B cell (primary cell): ENCODE measurements around the gene KCNH8. TPM values are rescaled to one million over a fixed set of nuclear protein-coding genes. Genes with fewer than 3 reads are reported as not detected.

Source experiments
- ATAC-seq: fragments of 200-7000 bp; cut with Tn5 transposase; one replicate; pipeline ENCODE4 v1.10.0; 2021; ENCODE audit warnings: low read depth, mild to moderate bottlenecking, moderate number of reproducible peaks, moderate library complexity
- CTCF ChIA-PET: fragments of 350-600 bp; sonication (Branson Sonifier 250); formaldehyde crosslinking; loops from one replicate; lab custom pipeline; 2021; ENCODE audit warnings: antibody characterized with exemption, inconsistent platforms; lab: Charles Lee
- POLR2A ChIA-PET: fragments of 350-600 bp; sonication (Branson Sonifier 250); formaldehyde crosslinking; loops from one replicate; lab custom pipeline; 2021; ENCODE audit warnings: antibody characterized with exemption; lab: Charles Lee
- DNase-seq: peaks from one replicate; pipeline ENCODE4 v3.0.0; 2013
- H2AFZ ChIP-seq: 2 replicates; pipeline ENCODE4 v1.6.1; 2012; ENCODE audit warnings: mild to moderate bottlenecking, low read depth, low read length; ENCODE audit not compliant: insufficient read depth, poor library complexity, severe bottlenecking
- H3K27ac ChIP-seq, 2 donors: 1 replicate in 1 of 2; 2 replicates in 1 of 2; pipeline ENCODE4 v1.5.1; 2012 to 2013; ENCODE audit warnings: low read length in 2 of 2, mild to moderate bottlenecking in 2 of 2, moderate library complexity in 1 of 2
- H3K27me3 ChIP-seq, 4 experiments: fragments of 200-600 bp in 1 of 4; sonication (generic) in 1 of 4; replicated peaks in 1 of 4; 1 replicate in 2 of 4; 2 replicates in 2 of 4; pipeline versions ENCODE4 v1.6.1 to v1.7.0; 2013 to 2016; ENCODE audit warnings: low read length in 3 of 4, mild to moderate bottlenecking in 2 of 4, mixed read lengths in 1 of 4, moderate library complexity in 1 of 4; ENCODE audit not compliant: insufficient read depth in 4 of 4, control insufficient read depth in 3 of 4; ENCODE audit errors: control extremely low read depth in 1 of 4
- H3K36me3 ChIP-seq, 2 experiments: replicated peaks in 1 of 2; 1 replicate in 1 of 2; 2 replicates in 1 of 2; pipeline versions ENCODE4 v1.6.1 to v1.7.1; 2013; ENCODE audit warnings: low read length in 1 of 2; ENCODE audit not compliant: insufficient read depth in 2 of 2, control insufficient read depth in 1 of 2; ENCODE audit errors: control extremely low read depth in 1 of 2, extremely low read depth in 1 of 2
- H3K4me1 ChIP-seq, 2 donors: fragments of 200-600 bp in 1 of 2; sonication (generic) in 1 of 2; 1 replicate in 1 of 2; 2 replicates in 1 of 2; pipeline versions ENCODE4 v1.5.1 to v1.6.1; 2013 to 2017; ENCODE audit warnings: low read length in 2 of 2; ENCODE audit not compliant: control insufficient read depth in 2 of 2, insufficient read depth in 2 of 2
- H3K4me2 ChIP-seq: replicated peaks from 2 replicates; pipeline ENCODE3; 2012; ENCODE audit warnings: mild to moderate bottlenecking, low read depth, low read length; ENCODE audit not compliant: poor library complexity, severe bottlenecking
- H3K4me3 ChIP-seq, 5 experiments: fragments of 200-600 bp in 1 of 5; sonication (generic) in 1 of 5; 1 replicate in 3 of 5; 2 replicates in 2 of 5; pipeline versions ENCODE4 v1.5.1 to v1.7.0; 2011 to 2016; ENCODE audit warnings: low read length in 4 of 5, mild to moderate bottlenecking in 4 of 5, low read depth in 2 of 5, control low read depth in 1 of 5, moderate library complexity in 1 of 5; ENCODE audit not compliant: insufficient read depth in 1 of 5; ENCODE audit errors: control extremely low read depth in 1 of 5, extremely low read depth in 1 of 5
- H3K79me2 ChIP-seq: fragments of 200-600 bp; sonication (generic); one replicate; pipeline ENCODE4 v1.6.0; 2016; ENCODE audit warnings: low read length; ENCODE audit not compliant: control insufficient read depth, insufficient read depth
- H3K9ac ChIP-seq: fragments of 200-600 bp; sonication (generic); 2 replicates; pipeline ENCODE4 v1.6.1; 2017; ENCODE audit warnings: mild to moderate bottlenecking, low read length, moderate library complexity
- H3K9me3 ChIP-seq, 3 donors: one replicate each; pipeline versions ENCODE4 v1.6.1 to v1.7.1; 2013; ENCODE audit warnings: low read length in 2 of 3; ENCODE audit not compliant: control insufficient read depth in 2 of 3, insufficient read depth in 1 of 3; ENCODE audit errors: control extremely low read depth in 1 of 3
- H4K20me1 ChIP-seq: 2 replicates; pipeline ENCODE4 v1.6.0; 2012; ENCODE audit warnings: mild to moderate bottlenecking, low read length; ENCODE audit not compliant: insufficient read depth, control insufficient read depth, poor library complexity, severe bottlenecking
- H3K27ac Mint-ChIP-seq: one replicate; pipeline ENCODE4 v1.8.0; 2021; ENCODE audit warnings: mixed read lengths
- H3K27me3 Mint-ChIP-seq: one replicate; pipeline ENCODE4 v1.8.0; 2021; ENCODE audit warnings: mixed read lengths
- H3K4me1 Mint-ChIP-seq: one replicate; pipeline ENCODE4 v1.8.0; 2021; ENCODE audit warnings: mixed read lengths
- H3K4me3 Mint-ChIP-seq: one replicate; pipeline ENCODE4 v1.8.0; 2021; ENCODE audit warnings: mixed read lengths
- H3K9me3 Mint-ChIP-seq: one replicate; pipeline ENCODE4 v1.8.0; 2022; ENCODE audit warnings: mixed read lengths; ENCODE audit not compliant: insufficient read depth
- EZH2 ChIP-seq: IDR thresholded peaks from 2 replicates; pipeline ENCODE4 v1.6.1; 2012; ENCODE audit warnings: borderline replicate concordance, low read depth, mild to moderate bottlenecking, moderate library complexity, low read length; ENCODE audit not compliant: insufficient read depth, poor library complexity, severe bottlenecking
- WGBS: methylation state at CpG from one replicate; pipeline ENCODE4 v1.1.5; 2013; ENCODE audit warnings: missing lambda C conversion rate; ENCODE audit not compliant: insufficient coverage; 5-methylcytosine and 5-hydroxymethylcytosine counted together
- intact Hi-C: fragments of 100-400 bp; cut with micrococcal nuclease; formaldehyde crosslinking; loops from one replicate; pipeline ENCODE4 v1.10.0; 2022
- polyA plus RNA-seq: library from polyadenylated mRNA; depleted of rRNA; stranded (reverse); fragments of >200 nt; gene quantifications from 2 replicates; pipeline ENCODE4 v1.2.3, GENCODE V29; 2012
- small RNA-seq: library from RNA; depleted of rRNA; stranded (forward); fragments of <200 nt; gene quantifications from one replicate; pipeline ENCODE3, GENCODE V24; 2012; ENCODE audit warnings: low replicate concordance, low read depth; ENCODE audit not compliant: insufficient read length
- total RNA-seq, 2 donors: library from RNA; stranded (reverse); fragments of 120-200 nt in 1 of 2; gene quantifications; 1 replicate in 1 of 2; 2 replicates in 1 of 2; pipeline versions ENCODE4 v1.2.3 to v1.2.4, GENCODE V29; 2013 to 2022
- TF ChIP-seq, protein P1 (sequence below): fragments of 200-600 bp; IDR thresholded peaks from one replicate; pipeline ENCODE4 v1.8.0; 2022; ENCODE audit warnings: antibody characterized with exemption, mild to moderate bottlenecking

Gene KCNH8
- total and polyA plus RNA-seq, 2 donors (not counting 1 experiment from before 2014, with no cell fraction given) = 4.0 to 12.7 TPM

DNA sequence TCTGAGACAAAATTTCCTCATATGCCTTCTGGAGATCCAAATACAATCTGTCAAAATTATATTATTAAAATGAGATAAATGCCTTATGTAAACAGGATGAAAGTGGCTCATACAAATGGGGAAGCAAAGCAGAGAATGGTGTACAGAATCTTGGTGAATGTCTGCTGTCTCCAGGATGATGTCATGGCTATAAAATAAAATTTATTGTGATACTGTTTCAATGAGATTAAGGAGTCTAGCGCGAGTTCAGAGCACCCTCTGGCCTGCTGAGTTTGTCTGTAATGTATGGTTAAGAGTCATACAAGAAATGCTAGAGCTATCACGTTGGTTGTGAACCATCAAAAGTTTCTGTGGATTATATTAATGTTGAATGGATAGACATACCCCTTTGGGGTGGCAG lies 426.0 kb downstream of the KCNH8 start:
- Histone ChIP-seq H3K79me2 (no peaks in the 10 kb centered on the region), H3K4me3 (no peak overlapping the region), H3K27ac (no peak overlapping the region), H3K36me3 (no peaks in the 10 kb centered on the region), H3K4me2 (no peak overlapping the region), H3K4me1 (no peaks in the 10 kb centered on the region), H4K20me1 (no peaks in the 10 kb centered on the region), H3K27me3 (peaks cover 0 to 2% (median 0%) of the 10 kb centered on the region in 4 experiments), H3K9me3 (peaks cover 0 to 5% (median 1%) of the 10 kb centered on the region in 3 donors), H3K9ac (no peak overlapping the region), H2AFZ (no peak overlapping the region)
- Mint-ChIP-seq H3K27ac (no peak overlapping the region), H3K4me1 (no peaks in the 10 kb centered on the region), H3K4me3 (no peak overlapping the region), H3K9me3 (no peaks in the 10 kb centered on the region), H3K27me3 (no peaks in the 10 kb centered on the region)
- ATAC-seq (no peak), DNase-seq (no peak)
- TF ChIP-seq EZH2 = no peak
- TF ChIP-seq, protein P1, sequence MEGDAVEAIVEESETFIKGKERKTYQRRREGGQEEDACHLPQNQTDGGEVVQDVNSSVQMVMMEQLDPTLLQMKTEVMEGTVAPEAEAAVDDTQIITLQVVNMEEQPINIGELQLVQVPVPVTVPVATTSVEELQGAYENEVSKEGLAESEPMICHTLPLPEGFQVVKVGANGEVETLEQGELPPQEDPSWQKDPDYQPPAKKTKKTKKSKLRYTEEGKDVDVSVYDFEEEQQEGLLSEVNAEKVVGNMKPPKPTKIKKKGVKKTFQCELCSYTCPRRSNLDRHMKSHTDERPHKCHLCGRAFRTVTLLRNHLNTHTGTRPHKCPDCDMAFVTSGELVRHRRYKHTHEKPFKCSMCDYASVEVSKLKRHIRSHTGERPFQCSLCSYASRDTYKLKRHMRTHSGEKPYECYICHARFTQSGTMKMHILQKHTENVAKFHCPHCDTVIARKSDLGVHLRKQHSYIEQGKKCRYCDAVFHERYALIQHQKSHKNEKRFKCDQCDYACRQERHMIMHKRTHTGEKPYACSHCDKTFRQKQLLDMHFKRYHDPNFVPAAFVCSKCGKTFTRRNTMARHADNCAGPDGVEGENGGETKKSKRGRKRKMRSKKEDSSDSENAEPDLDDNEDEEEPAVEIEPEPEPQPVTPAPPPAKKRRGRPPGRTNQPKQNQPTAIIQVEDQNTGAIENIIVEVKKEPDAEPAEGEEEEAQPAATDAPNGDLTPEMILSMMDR = no peak
- intact Hi-C loops = no loop called here
- ChIA-PET POLR2A (no interaction called here), CTCF (no interaction called here)
- WGBS = 96% methylated on average over 2 of the region's 3 CpGs

DNA sequence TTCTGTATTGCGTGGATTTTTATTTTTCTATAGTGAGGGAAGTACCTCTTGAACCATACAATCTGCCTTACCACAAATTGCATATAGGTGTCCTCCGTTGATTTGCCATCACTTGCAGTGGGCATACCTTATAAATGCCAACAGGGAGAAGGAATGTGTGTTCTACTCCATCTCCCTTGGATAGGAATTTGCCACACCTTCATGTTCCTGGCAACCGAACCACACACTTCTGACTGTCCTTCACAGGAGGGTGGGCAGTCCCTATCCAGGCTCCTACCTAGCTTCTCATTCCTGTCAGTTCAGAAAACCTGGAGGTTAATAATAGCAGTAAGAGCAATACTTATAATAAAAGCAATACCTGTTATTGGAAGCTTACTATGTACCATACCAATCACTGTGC lies 428.0 kb downstream of the KCNH8 start:
- Mint-ChIP-seq H3K9me3 (no peaks in the 10 kb centered on the region), H3K4me3 (no peak overlapping the region), H3K27ac (no peak overlapping the region), H3K27me3 (no peaks in the 10 kb centered on the region), H3K4me1 (no peaks in the 10 kb centered on the region)
- ATAC-seq (no peak), DNase-seq (no peak)
- CTCF ChIA-PET = interaction anchor here (1.1 kb wide), 1 partner anchor 511 kb away, joined by 3 read pairs; no protein-coding TSS in a partner anchor
- POLR2A ChIA-PET = no interaction called here
- no CpG with 5 or more reads among the region's 3 CpGs for WGBS
- H3K36me3 ChIP-seq = no peaks in the 10 kb centered on the region
- no peak overlapping the region for H3K4me2 ChIP-seq
- H3K4me3 ChIP-seq = no peak overlapping the region
- intact Hi-C loops = no loop called here
- H3K79me2 ChIP-seq = no peaks in the 10 kb centered on the region
- no peak overlapping the region for H3K9ac ChIP-seq
- no peak overlapping the region for H3K27ac ChIP-seq
- H3K4me1 ChIP-seq = no peaks in the 10 kb centered on the region
- no peaks in the 10 kb centered on the region for H4K20me1 ChIP-seq
- no peak for TF ChIP-seq EZH2
- TF ChIP-seq, protein P1 = no peak
- H2AFZ ChIP-seq = no peak overlapping the region
- H3K27me3 ChIP-seq = peaks cover 0 to 2% (median 0%) of the 10 kb centered on the region in 4 experiments
- peaks cover 0 to 5% (median 3%) of the 10 kb centered on the region in 3 donors for H3K9me3 ChIP-seq

Small RNAs within 50 kb of the gene (small RNA-seq; reads per million reads assigned to genes)
- not detected for gene MIR4791
